Stimulated activated CD8-positive, alpha-beta memory T cell treated with anti-CD3 and anti-CD28 coated beads, Interleukin-2, amount 100 ng/mL, for 1 hour (primary cell): ENCODE results near the gene DISC1.
"Not testable (repeated sequence)": the region's sequence is repeated elsewhere in the genome, so short reads cannot be mapped to it uniquely, and the experiment has no call there.

Experiments used
- DNase-seq, 2 donors: peaks; one replicate each; pipeline ENCODE4 v3.0.0-alpha.2; 2020; ENCODE audit warnings: low read depth in 2 of 2

Gene DISC1

GRCh38 chr1:231626535-231626950 is at the start of gene DISC1:
Gene DISC1 (plus strand): TSS chr1:231626790. CDS start chr1:231626868, 78 bp downstream.
- peak; percentile 25 to 28 for DNase-seq

GRCh38 chr1:231576804-231577718 is 49.5 kb upstream of the DISC1 start:
- no peak for DNase-seq

DNA sequence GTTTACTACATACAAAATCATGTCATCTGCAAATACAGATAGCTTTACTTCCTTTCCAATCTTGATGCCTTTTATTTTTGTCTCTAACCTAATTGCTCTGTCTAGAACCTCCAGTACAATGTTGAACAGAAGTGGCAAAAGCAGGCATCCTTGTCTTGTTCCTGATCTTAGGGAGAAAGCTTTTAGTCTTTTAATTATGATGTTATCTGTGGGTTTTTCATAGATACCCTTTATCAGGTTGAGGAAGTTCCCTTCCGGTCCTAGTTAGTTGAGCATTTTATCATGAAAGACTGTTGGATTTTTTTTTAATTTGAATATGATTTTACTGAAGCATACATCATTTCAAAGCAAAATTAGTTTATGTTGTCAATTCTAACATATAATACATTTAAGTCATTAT is 45.7 kb upstream of the DISC1 start:
- DNase-seq = no peak

- DNase-seq = no peak
Measured at GRCh38 chr1:231581859-231582258, 44.7 kb upstream of the DISC1 start.

GRCh38 chr1:231583376-231583775 is 43.2 kb upstream of the DISC1 start:
- DNase-seq = no peak

DNA sequence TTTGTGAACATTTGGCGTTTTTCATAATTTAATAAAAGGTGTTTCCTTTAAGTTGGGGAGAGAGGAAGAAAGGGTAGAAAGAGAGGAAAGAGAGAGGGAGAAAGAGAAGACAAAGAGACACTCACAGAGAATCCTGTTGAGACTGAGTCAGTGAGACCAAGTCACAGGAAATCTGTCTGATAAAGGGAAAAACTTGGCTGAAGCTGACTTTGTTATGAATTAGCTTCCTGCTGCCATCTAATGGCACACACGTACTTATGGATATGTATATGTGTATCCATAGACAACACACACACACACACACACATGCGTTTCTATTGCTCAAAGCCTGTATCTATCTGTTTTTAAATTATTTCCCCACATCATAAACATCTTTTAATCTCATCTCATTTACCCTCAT is 42.5 kb upstream of the DISC1 start:
- DNase-seq = no peak

DNA sequence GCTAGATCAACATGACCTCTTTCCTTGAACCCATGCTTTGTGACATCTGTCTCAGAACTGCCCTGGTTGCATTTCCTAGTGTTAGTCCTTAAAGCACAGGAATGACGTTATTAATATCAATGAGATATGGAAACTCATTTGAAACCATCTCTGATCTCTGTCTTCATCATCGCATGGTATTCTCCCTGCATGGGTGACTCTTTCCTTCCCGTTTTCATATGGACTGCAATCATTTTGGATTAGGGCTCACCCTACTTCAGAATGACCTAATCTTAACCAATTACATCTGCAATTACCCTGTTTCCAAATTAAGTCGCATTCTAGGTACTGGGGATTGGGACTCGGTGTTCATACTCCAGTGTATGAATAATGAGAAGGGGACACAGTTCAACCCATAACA is 41.7 kb upstream of the DISC1 start:
- no peak for DNase-seq

DNA sequence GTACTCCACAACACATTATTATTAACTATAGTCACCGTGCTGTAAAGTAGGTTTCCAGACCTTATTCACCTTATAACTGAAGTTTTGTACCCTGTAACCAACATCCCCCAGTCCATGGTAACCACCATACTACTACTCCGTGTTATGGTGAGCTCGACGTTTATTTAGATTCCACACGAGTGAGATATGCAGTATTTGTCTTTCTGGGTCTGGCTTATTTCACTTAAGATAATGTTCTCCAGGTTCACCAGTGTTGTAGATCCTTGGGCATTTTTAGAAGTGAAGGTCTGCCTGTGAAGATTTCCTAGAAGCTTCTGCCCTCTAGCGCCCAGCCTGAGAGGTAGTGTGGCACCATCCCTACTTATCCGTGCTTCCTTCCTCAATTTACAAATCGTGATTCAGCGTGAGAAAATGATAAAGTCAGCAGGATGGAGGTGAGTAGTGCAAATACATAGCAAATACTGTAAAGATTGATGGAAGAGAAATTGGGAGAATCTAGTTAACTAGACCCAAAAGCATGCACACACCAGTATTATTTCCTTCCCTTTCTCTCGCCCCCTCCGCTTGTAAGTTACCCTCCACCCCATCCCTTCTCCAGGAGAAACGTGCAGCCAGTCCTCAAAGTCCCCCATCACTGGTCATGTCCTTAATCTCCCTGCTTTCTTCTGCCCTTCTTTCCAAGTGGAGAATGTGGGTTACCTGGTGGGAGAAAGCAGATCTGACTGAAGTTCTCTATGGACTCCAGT is 36.0 kb upstream of the DISC1 start:
- DNase-seq = no peak

DNA sequence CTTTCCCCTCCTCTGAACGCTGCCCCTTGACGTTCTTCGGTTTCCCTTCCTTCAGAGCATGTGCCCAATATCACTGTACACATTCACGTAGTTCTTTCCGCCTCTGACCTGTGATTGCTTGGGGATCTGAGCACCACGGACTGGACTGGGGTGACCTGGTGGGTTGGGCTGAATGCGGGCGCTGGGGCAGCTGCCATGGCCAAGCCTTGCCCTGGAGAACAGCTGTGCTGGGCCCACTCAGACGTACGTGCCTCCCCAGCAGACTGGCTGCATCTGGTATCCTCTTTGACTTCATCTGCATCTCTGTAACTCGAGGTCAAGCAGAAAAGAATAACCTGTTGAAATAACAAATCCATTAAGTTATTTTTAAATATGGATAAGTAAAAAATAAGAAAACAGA is 35.1 kb upstream of the DISC1 start:
- DNase-seq = no peak

- no peak for DNase-seq
Measured at GRCh38 chr1:231592809-231593208, 33.8 kb upstream of the DISC1 start.

- DNase-seq = not testable (repeated sequence)
Measured at GRCh38 chr1:231593264-231593663, 33.3 kb upstream of the DISC1 start.

GRCh38 chr1:231594123-231594522 is 32.5 kb upstream of the DISC1 start:
- DNase-seq = no peak

DNA sequence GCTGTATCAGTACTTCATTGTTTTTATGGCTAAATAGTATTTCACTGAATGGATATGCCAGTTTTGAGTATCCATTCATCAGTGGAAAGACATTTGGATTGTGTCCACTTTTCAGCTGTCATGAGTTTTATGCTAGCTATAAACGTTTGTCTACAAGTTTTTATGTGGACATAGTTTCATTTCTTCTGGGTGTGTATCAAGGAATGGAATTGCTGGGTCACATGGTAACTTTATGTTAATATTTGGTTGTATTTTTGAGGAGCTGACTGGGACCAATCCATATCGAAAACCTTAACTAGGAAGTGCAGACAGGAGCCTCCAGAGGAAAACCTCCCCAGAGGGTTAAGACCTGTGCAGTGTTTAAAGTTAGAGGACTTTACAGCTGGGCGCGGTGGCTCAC is 31.8 kb upstream of the DISC1 start:
- no peak for DNase-seq

DNA sequence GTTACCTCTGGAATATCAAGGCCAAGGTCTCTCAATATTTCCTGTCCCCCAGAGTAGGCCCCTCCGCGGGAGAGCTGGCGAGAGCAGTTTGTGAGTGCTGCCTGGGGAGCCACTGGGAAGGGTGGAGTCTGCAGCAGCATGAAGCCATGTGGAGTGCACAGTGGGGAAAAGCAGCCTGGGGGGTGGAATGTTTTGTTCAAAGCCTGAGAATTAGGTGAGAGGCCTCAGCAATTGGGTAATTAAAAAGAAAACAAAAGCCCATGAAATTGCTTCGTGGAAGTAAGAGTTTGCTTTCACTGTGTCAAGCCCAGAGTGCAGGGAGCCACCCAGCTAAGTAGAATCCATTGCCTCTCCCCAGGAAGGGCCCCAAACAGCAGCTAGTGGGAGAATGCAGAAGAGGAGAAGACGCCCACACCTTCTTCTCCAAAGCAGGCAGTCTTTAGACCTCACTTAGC is 30.2 kb upstream of the DISC1 start:
- DNase-seq = no peak

DNA sequence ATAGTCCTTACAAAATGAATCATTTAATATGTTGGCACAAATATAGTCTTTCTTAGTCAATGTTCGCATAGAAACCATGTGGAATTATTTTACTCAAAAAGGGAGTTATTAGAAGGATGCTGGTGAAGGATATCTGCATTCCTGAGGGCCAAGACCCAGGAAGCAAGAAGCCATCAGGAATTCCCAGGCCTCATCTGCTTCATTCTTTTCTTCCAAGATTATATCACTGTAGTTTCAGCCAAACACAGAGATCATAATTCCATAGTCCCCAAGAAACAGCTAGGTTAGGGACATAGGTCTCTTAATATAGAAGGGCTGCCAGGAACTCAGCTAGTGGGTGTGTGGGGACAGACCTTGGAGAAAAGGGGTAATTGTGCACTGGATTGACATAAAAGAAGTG is 28.6 kb upstream of the DISC1 start:
- DNase-seq = no peak

DNA sequence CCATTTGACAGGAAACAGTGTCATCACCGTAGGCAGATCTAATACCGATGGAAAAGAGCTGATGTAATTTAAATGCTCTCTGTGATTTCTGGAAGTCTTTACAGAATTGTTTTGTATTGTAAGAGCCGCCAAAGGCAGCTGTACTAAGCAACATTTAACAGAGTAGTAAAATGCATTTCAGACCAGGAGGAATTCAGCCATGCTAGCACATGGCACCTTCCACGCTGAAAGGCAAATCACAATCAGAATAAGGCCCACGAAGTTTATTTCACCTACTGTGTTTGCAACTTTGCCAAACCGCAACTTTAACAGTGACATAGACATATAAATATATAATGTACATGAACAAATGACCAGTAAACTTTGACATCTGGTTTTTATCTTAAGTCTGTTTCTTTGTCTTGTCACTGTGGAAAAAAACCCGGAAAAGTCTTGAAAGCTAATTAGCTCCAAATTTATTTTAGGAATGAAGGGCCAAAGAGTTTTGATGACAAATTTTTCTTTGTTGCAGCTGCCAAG is 26.1 kb upstream of the DISC1 start:
- DNase-seq = no peak

GRCh38 chr1:231601824-231602672 is 24.5 kb upstream of the DISC1 start:
- DNase-seq = no peak

DNA sequence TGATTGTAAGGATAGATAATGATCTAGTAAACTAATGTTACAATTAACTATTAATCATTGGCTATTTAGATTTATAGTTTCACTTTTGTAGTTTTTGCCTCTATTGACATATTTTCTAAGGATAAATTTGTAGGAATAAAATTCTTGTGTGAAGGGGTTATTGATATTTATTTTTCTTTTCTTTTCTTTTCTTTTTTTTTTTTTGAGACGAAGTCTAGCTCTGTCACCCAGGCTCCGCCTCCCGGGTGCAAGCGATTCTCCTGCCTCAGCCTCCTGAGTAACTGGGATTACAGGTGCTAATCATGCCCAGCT is 24.0 kb upstream of the DISC1 start:
- DNase-seq = no peak

- no peak for DNase-seq
Measured at GRCh38 chr1:231603598-231604275, 22.9 kb upstream of the DISC1 start.

DNA sequence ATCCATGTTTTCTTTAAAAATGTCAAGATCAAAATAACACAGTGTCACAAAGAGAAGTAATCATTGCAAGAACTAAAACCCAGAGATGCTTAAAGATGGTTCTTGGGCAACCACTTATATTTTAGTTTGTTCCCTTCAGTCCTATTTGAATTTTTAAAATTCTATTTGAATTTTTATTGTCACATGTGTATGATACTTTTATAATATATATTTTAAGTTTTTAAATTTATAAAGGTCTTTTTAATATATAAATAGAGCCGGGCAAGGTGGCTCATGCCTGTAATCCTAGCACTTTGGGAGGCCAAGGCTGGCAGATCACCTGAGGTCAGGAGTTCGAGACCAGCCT is 22.3 kb upstream of the DISC1 start:
- no peak for DNase-seq
